Immature natural killer cell (primary cell): ENCODE data around the gene CDH4. TPM values are rescaled to one million over a fixed set of nuclear protein-coding genes. Genes with fewer than 3 reads are reported as not detected.
A peak's percentile ranks its signal among the peaks of the same experiment; 100 is the strongest.

Experiments used
- DNase-seq, 3 donors: peaks; one replicate each; pipeline ENCODE4 v3.0.0; 2022; ENCODE audit warnings: mixed read lengths in 1 of 3
- H3K27ac Mint-ChIP-seq, 6 donors: one replicate each; pipeline ENCODE4 v1.8.0; 2020; ENCODE audit warnings: mixed read lengths in 6 of 6, mild to moderate bottlenecking in 5 of 6, inconsistent platforms in 4 of 6, moderate library complexity in 3 of 6
- H3K27me3 Mint-ChIP-seq, 3 donors: one replicate each; pipeline ENCODE4 v1.8.0; 2020 to 2021; ENCODE audit warnings: low read depth in 3 of 3, mild to moderate bottlenecking in 3 of 3, mixed read lengths in 3 of 3, moderate library complexity in 3 of 3, inconsistent platforms in 1 of 3
- H3K36me3 Mint-ChIP-seq, 3 donors: one replicate each; pipeline ENCODE4 v1.8.0; 2020; ENCODE audit warnings: mixed read lengths in 3 of 3, inconsistent platforms in 2 of 3, mild to moderate bottlenecking in 2 of 3
- H3K4me1 Mint-ChIP-seq, 2 donors: one replicate each; pipeline ENCODE4 v1.8.0; 2020; ENCODE audit warnings: inconsistent platforms in 2 of 2, mild to moderate bottlenecking in 2 of 2, mixed read lengths in 2 of 2, moderate library complexity in 1 of 2
- H3K4me3 Mint-ChIP-seq, 5 donors: one replicate each; pipeline ENCODE4 v1.8.0; 2020; ENCODE audit warnings: mild to moderate bottlenecking in 5 of 5, mixed read lengths in 5 of 5, inconsistent platforms in 3 of 5, moderate library complexity in 3 of 5
- H3K9me3 Mint-ChIP-seq, 6 donors: one replicate each; pipeline ENCODE4 v1.8.0; 2020; ENCODE audit warnings: mild to moderate bottlenecking in 6 of 6, mixed read lengths in 6 of 6, inconsistent platforms in 4 of 6, moderate library complexity in 3 of 6
- polyA plus RNA-seq, 3 donors: library from polyadenylated mRNA; unstranded; fragments of 300-500 nt; fragmentation: Illumina TruSeq; gene quantifications; one replicate each; pipeline ENCODE4 v1.2.3, GENCODE V29; 2021

CDH4 gene
- polyA plus RNA-seq, 3 donors from 2014 or later, result not detected

GRCh38 chr20:61975407-61976129 lies 723.5 kb downstream of the CDH4 start:
- Mint-ChIP-seq H3K4me1 (peaks cover 3 to 4% of the 10 kb centered on the region in 2 donors), H3K9me3 (peaks cover 0 to 2% (median 0%) of the 10 kb centered on the region in 6 donors), H3K4me3 (no peak overlapping the region), H3K27me3 (peaks cover 0 to 5% (median 2%) of the 10 kb centered on the region in 3 donors), H3K36me3 (peaks cover 8 to 28% (median 19%) of the 10 kb centered on the region in 3 donors), H3K27ac (no peak overlapping the region)
- DNase-seq, result no peak

- no peak overlapping the region for H3K4me3 Mint-ChIP-seq
- peaks cover 2 to 5% (median 3%) of the 10 kb centered on the region in 6 donors for H3K9me3 Mint-ChIP-seq
- H3K27me3 Mint-ChIP-seq, result peaks cover 4 to 8% (median 7%) of the 10 kb centered on the region in 3 donors
- peaks cover 10 to 30% (median 22%) of the 10 kb centered on the region in 3 donors for H3K36me3 Mint-ChIP-seq
- peaks cover 10 to 11% of the 10 kb centered on the region in 2 donors for H3K4me1 Mint-ChIP-seq
- no peak for DNase-seq
- no peak overlapping the region for H3K27ac Mint-ChIP-seq
These were observed 724.2 kb downstream of the CDH4 start for GRCh38 chr20:61976263-61976643.

- Mint-ChIP-seq H3K9me3 (peaks cover 5 to 9% (median 6%) of the 10 kb centered on the region in 6 donors), H3K27ac (peak overlapping the region in 1 of 6 donors; percentile 17), H3K27me3 (peaks cover 9 to 13% (median 13%) of the 10 kb centered on the region in 3 donors), H3K4me1 (peaks cover 13 to 16% of the 10 kb centered on the region in 2 donors), H3K36me3 (peaks cover 13 to 34% (median 25%) of the 10 kb centered on the region in 3 donors), H3K4me3 (no peak overlapping the region)
- no peak for DNase-seq
These were observed 724.8 kb downstream of the CDH4 start for GRCh38 chr20:61976644-61977418.

- Mint-ChIP-seq H3K4me1 (peaks cover 18 to 21% of the 10 kb centered on the region in 2 donors), H3K36me3 (peaks cover 13 to 30% (median 20%) of the 10 kb centered on the region in 3 donors), H3K4me3 (no peak overlapping the region), H3K27ac (peak overlapping the region in 1 of 6 donors; percentile 17), H3K9me3 (peaks cover 7 to 14% (median 10%) of the 10 kb centered on the region in 6 donors), H3K27me3 (peaks cover 15 to 19% (median 18%) of the 10 kb centered on the region in 3 donors)
- no peak for DNase-seq
These were observed 725.3 kb downstream of the CDH4 start for GRCh38 chr20:61977419-61977786.

GRCh38 chr20:61978491-61978890 lies 726.4 kb downstream of the CDH4 start:
- peaks cover 7 to 14% (median 10%) of the 10 kb centered on the region in 6 donors for H3K9me3 Mint-ChIP-seq
- H3K4me1 Mint-ChIP-seq, result peaks cover 26 to 32% of the 10 kb centered on the region in 2 donors
- peaks cover 21 to 27% (median 22%) of the 10 kb centered on the region in 3 donors for H3K27me3 Mint-ChIP-seq
- peak overlapping the region in 1 of 6 donors; percentile 56 for H3K27ac Mint-ChIP-seq
- H3K4me3 Mint-ChIP-seq, result no peak overlapping the region
- H3K36me3 Mint-ChIP-seq, result peaks cover 9 to 22% (median 11%) of the 10 kb centered on the region in 3 donors
- no peak for DNase-seq

- Mint-ChIP-seq H3K36me3 (peaks cover 12 to 25% (median 13%) of the 10 kb centered on the region in 3 donors), H3K4me1 (peaks cover 31 to 38% of the 10 kb centered on the region in 2 donors), H3K27ac (peak overlapping the region in 1 of 6 donors; percentile 56), H3K4me3 (no peak overlapping the region), H3K27me3 (peaks cover 21 to 31% (median 28%) of the 10 kb centered on the region in 3 donors), H3K9me3 (peaks cover 7 to 19% (median 11%) of the 10 kb centered on the region in 6 donors)
- no peak for DNase-seq
These were observed 727.0 kb downstream of the CDH4 start for GRCh38 chr20:61979090-61979489.

GRCh38 chr20:61979701-61980635 lies 727.9 kb downstream of the CDH4 start:
- DNase-seq, result no peak
- H3K9me3 Mint-ChIP-seq, result peaks cover 7 to 19% (median 11%) of the 10 kb centered on the region in 6 donors
- no peak overlapping the region for H3K4me3 Mint-ChIP-seq
- peaks cover 36 to 41% of the 10 kb centered on the region in 2 donors for H3K4me1 Mint-ChIP-seq
- peaks cover 21 to 32% (median 28%) of the 10 kb centered on the region in 3 donors for H3K27me3 Mint-ChIP-seq
- peak overlapping the region in 2 of 6 donors; percentile 83 to 87 for H3K27ac Mint-ChIP-seq
- H3K36me3 Mint-ChIP-seq, result peaks cover 13 to 21% (median 15%) of the 10 kb centered on the region in 3 donors

- peak; percentile 21 to 40 (median 30) for DNase-seq
- Mint-ChIP-seq H3K4me1 (peaks cover 41 to 49% of the 10 kb centered on the region in 2 donors), H3K4me3 (peak overlapping the region; percentile 38 to 76 (median 46)), H3K27me3 (peaks cover 21 to 32% (median 28%) of the 10 kb centered on the region in 3 donors), H3K9me3 (peaks cover 7 to 19% (median 11%) of the 10 kb centered on the region in 6 donors), H3K27ac (peak overlapping the region; percentile 83 to 97 (median 88)), H3K36me3 (peaks cover 13 to 20% (median 17%) of the 10 kb centered on the region in 3 donors)
These were observed 728.9 kb downstream of the CDH4 start for GRCh38 chr20:61980647-61981583.

GRCh38 chr20:61981691-61982090 lies 729.6 kb downstream of the CDH4 start:
- Mint-ChIP-seq H3K36me3 (peaks cover 17 to 23% (median 19%) of the 10 kb centered on the region in 3 donors), H3K4me3 (peak overlapping the region; percentile 38 to 76 (median 46)), H3K27ac (peak overlapping the region; percentile 83 to 97 (median 88)), H3K27me3 (peaks cover 23 to 32% (median 28%) of the 10 kb centered on the region in 3 donors), H3K4me1 (peaks cover 43 to 53% of the 10 kb centered on the region in 2 donors), H3K9me3 (peaks cover 7 to 19% (median 12%) of the 10 kb centered on the region in 6 donors)
- peak; percentile 61 to 63 (median 62) for DNase-seq

GRCh38 chr20:61982191-61982950 lies 730.3 kb downstream of the CDH4 start:
- Mint-ChIP-seq H3K4me1 (peaks cover 50 to 60% of the 10 kb centered on the region in 2 donors), H3K9me3 (peaks cover 7 to 19% (median 12%) of the 10 kb centered on the region in 6 donors), H3K4me3 (peak overlapping the region; percentile 44 to 73 (median 64)), H3K36me3 (peaks cover 24 to 29% (median 26%) of the 10 kb centered on the region in 3 donors), H3K27me3 (peaks cover 23 to 32% (median 28%) of the 10 kb centered on the region in 3 donors), H3K27ac (peak overlapping the region; percentile 78 to 97 (median 88))
- peak; percentile 55 to 60 (median 55) for DNase-seq

- DNase-seq, result no peak
- Mint-ChIP-seq H3K27me3 (peaks cover 23 to 32% (median 29%) of the 10 kb centered on the region in 3 donors), H3K27ac (peak overlapping the region in 1 of 6 donors; percentile 57), H3K36me3 (peaks cover 29 to 35% (median 31%) of the 10 kb centered on the region in 3 donors), H3K4me1 (peaks cover 55 to 66% of the 10 kb centered on the region in 2 donors), H3K4me3 (peak overlapping the region in 1 of 5 donors; percentile 17), H3K9me3 (peaks cover 7 to 19% (median 12%) of the 10 kb centered on the region in 6 donors)
These were observed 730.9 kb downstream of the CDH4 start for GRCh38 chr20:61982951-61983315.
